BLaER1 (cell line): ENCODE results near the gene TRIM41.
"Not testable (repeated sequence)": the region's sequence is repeated elsewhere in the genome, so short reads cannot be mapped to it uniquely, and the experiment has no call there.

Experiments
- H3K27ac ChIP-seq: shearing (Covaris generic); formaldehyde crosslinking; 2 replicates; pipeline ENCODE4 v1.8.1; 2022
- H3K27me3 ChIP-seq: shearing (Covaris generic); formaldehyde crosslinking; 2 replicates; pipeline ENCODE4 v1.8.1; 2022
- H3K36me3 ChIP-seq: shearing (Covaris generic); formaldehyde crosslinking; 2 replicates; pipeline ENCODE4 v1.8.1; 2022
- H3K4me1 ChIP-seq: shearing (Covaris generic); formaldehyde crosslinking; 2 replicates; pipeline ENCODE4 v1.8.1; 2022
- H3K4me2 ChIP-seq: shearing (Covaris generic); formaldehyde crosslinking; 2 replicates; pipeline ENCODE4 v1.8.1; 2022
- H3K4me3 ChIP-seq: shearing (Covaris generic); formaldehyde crosslinking; 2 replicates; pipeline ENCODE4 v1.8.1; 2022
- H3K9ac ChIP-seq: shearing (Covaris generic); formaldehyde crosslinking; 2 replicates; pipeline ENCODE4 v1.8.1; 2022
- H3K9me3 ChIP-seq: shearing (Covaris generic); formaldehyde crosslinking; 2 replicates; pipeline ENCODE4 v1.8.1; 2022
- H4K20me1 ChIP-seq: shearing (Covaris generic); formaldehyde crosslinking; 2 replicates; pipeline ENCODE4 v1.8.1; 2022
- Cebpa-rat ChIP-seq: shearing (Covaris generic); IDR thresholded peaks from 2 replicates; pipeline ENCODE4 v1.8.1; 2022

The TRIM41 gene

GRCh38 chr5:181283347-181283746, 60.3 kb downstream of the TRIM41 start:
- no peak overlapping the region for H3K9ac ChIP-seq
- TF ChIP-seq Cebpa-rat: no peak
- H3K4me3 ChIP-seq: no peak overlapping the region
- no peaks in the 10 kb centered on the region for H3K27me3 ChIP-seq
- no peaks in the 10 kb centered on the region for H3K36me3 ChIP-seq
- no peaks in the 10 kb centered on the region for H3K9me3 ChIP-seq
- no peaks in the 10 kb centered on the region for H4K20me1 ChIP-seq
- H3K27ac ChIP-seq: no peak overlapping the region
- peaks cover 8% of the 10 kb centered on the region; the same call in 1 of the 2 replicates for H3K4me1 ChIP-seq
- no peak overlapping the region for H3K4me2 ChIP-seq

GRCh38 chr5:181283841-181284755, 61.0 kb downstream of the TRIM41 start:
- H3K4me2 ChIP-seq, H3K9ac ChIP-seq, H3K4me3 ChIP-seq, H3K27ac ChIP-seq, H4K20me1 ChIP-seq, H3K36me3 ChIP-seq, H3K27me3 ChIP-seq, H3K4me1 ChIP-seq, H3K9me3 ChIP-seq: not testable (repeated sequence)
